Natural killer cell (primary cell): Measurements from ENCODE around the gene WDR77. TPM values are rescaled to one million over a fixed set of nuclear protein-coding genes. Genes with fewer than 3 reads are reported as not detected.

ENCODE experiments used
- ATAC-seq, 3 donors: fragments of 150-1000 bp in 2 of 3; fragments of 200-7000 bp in 1 of 3; cut with Tn5 transposase; 1 replicate in 1 of 3; 2 replicates in 2 of 3; pipeline ENCODE4 v1.10.0; 2021; ENCODE audit warnings: mild to moderate bottlenecking in 2 of 3, moderate library complexity in 2 of 3
- DNase-seq, 2 donors: peaks; one replicate each; pipeline versions ENCODE4 v3.0.0 to v3.0.0-alpha.2; 2013 to 2021; ENCODE audit warnings: mixed read lengths in 1 of 2
- H3K27ac ChIP-seq: one replicate; pipeline ENCODE4 v1.5.1; 2013; ENCODE audit warnings: mild to moderate bottlenecking, low read length
- H3K27me3 ChIP-seq: one replicate; pipeline ENCODE4 v1.6.1; 2013; ENCODE audit warnings: low read length; ENCODE audit not compliant: control insufficient read depth, insufficient read depth
- H3K36me3 ChIP-seq: one replicate; pipeline ENCODE4 v1.6.1; 2013; ENCODE audit warnings: low read length; ENCODE audit not compliant: control insufficient read depth, insufficient read depth
- H3K4me1 ChIP-seq: one replicate; pipeline ENCODE4 v1.6.1; 2013; ENCODE audit warnings: low read length; ENCODE audit not compliant: control insufficient read depth, insufficient read depth
- H3K4me3 ChIP-seq: one replicate; pipeline ENCODE4 v1.5.1; 2013; ENCODE audit warnings: low read length
- H3K9me3 ChIP-seq: one replicate; pipeline ENCODE4 v1.6.1; 2013; ENCODE audit warnings: low read length; ENCODE audit not compliant: control insufficient read depth, insufficient read depth
- H3K27ac Mint-ChIP-seq, 2 donors: one replicate each; pipeline ENCODE4 v1.8.0; 2022; ENCODE audit warnings: mild to moderate bottlenecking in 2 of 2, mixed read lengths in 2 of 2, moderate library complexity in 1 of 2
- H3K27me3 Mint-ChIP-seq, 2 donors: one replicate each; pipeline ENCODE4 v1.8.0; 2022; ENCODE audit warnings: low read depth in 2 of 2, mixed read lengths in 2 of 2
- H3K36me3 Mint-ChIP-seq: one replicate; pipeline ENCODE4 v1.8.0; 2022; ENCODE audit warnings: mixed read lengths
- H3K4me1 Mint-ChIP-seq, 2 donors: one replicate each; pipeline ENCODE4 v1.8.0; 2022; ENCODE audit warnings: mixed read lengths in 2 of 2
- H3K4me3 Mint-ChIP-seq: one replicate; pipeline ENCODE4 v1.8.0; 2022; ENCODE audit warnings: mild to moderate bottlenecking, moderate library complexity, mixed read lengths
- H3K9me3 Mint-ChIP-seq, 2 donors: one replicate each; pipeline ENCODE4 v1.8.0; 2022; ENCODE audit warnings: mixed read lengths in 2 of 2
- WGBS: methylation state at CpG from one replicate; pipeline ENCODE4 v1.1.7; 2013; ENCODE audit warnings: missing lambda C conversion rate; ENCODE audit not compliant: insufficient coverage; 5-methylcytosine and 5-hydroxymethylcytosine counted together
- intact Hi-C: fragments of 100-400 bp; cut with micrococcal nuclease; formaldehyde crosslinking; loops from one replicate; pipeline ENCODE4 v1.14.2; 2022
- total RNA-seq, 4 donors: library from RNA; stranded (reverse); fragments of 120-200 nt in 1 of 4; gene quantifications; one replicate each; pipeline versions ENCODE4 v1.2.3 to v1.2.4, GENCODE V29; 2013 to 2022
- TF ChIP-seq, protein P1 (sequence below): fragments of 200-600 bp; IDR thresholded peaks from one replicate; pipeline ENCODE4 v1.8.0; 2022; ENCODE audit warnings: antibody characterized with exemption

Gene WDR77
- total RNA-seq, 3 donors from 2014 or later (not counting 1 experiment from before 2014, with no cell fraction given), result 15.5 to 20.8 (median 17.8) TPM

DNA sequence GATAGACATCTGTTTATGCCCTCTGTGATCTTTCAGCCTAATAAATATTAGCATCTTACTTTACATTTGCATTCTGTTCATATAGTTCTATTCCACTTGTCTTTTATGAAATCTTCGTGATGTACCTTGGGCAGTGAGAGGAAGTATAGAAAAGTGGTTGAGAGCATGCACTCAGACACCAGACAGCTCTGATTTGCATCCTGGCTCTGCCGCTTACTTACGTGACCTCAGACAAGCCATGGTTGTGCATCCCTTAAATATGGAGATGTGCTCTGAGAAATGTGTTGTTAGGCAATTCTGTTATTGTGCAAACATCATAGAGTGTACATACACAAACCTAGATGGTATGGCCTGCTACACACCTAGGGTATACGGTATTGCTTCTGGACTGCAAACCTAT, 44.5 kb downstream of the WDR77 start:
- ATAC-seq (no peak), DNase-seq (no peak)
- peaks cover 6 to 7% of the 10 kb centered on the region in 2 donors for H3K4me1 Mint-ChIP-seq
- Histone ChIP-seq H3K4me3 (no peak overlapping the region), H3K4me1 (no peaks in the 10 kb centered on the region), H3K27ac (no peak overlapping the region), H3K9me3 (no peaks in the 10 kb centered on the region), H3K36me3 (no peaks in the 10 kb centered on the region), H3K27me3 (no peaks in the 10 kb centered on the region)
- H3K9me3 Mint-ChIP-seq, result no peaks in the 10 kb centered on the region
- TF ChIP-seq, protein P1, sequence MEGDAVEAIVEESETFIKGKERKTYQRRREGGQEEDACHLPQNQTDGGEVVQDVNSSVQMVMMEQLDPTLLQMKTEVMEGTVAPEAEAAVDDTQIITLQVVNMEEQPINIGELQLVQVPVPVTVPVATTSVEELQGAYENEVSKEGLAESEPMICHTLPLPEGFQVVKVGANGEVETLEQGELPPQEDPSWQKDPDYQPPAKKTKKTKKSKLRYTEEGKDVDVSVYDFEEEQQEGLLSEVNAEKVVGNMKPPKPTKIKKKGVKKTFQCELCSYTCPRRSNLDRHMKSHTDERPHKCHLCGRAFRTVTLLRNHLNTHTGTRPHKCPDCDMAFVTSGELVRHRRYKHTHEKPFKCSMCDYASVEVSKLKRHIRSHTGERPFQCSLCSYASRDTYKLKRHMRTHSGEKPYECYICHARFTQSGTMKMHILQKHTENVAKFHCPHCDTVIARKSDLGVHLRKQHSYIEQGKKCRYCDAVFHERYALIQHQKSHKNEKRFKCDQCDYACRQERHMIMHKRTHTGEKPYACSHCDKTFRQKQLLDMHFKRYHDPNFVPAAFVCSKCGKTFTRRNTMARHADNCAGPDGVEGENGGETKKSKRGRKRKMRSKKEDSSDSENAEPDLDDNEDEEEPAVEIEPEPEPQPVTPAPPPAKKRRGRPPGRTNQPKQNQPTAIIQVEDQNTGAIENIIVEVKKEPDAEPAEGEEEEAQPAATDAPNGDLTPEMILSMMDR, result no peak
- H3K36me3 Mint-ChIP-seq, result no peaks in the 10 kb centered on the region
- peaks cover 20 to 26% of the 10 kb centered on the region in 2 donors for H3K27me3 Mint-ChIP-seq
- H3K27ac Mint-ChIP-seq, result no peak overlapping the region
- WGBS, result 63% methylated on average over 4 of the region's 4 CpGs
- no peak overlapping the region for H3K4me3 Mint-ChIP-seq
- intact Hi-C loops, result loop anchor here (10.0 kb wide), 1 partner anchor 370 kb away; no protein-coding TSS in a partner anchor

DNA sequence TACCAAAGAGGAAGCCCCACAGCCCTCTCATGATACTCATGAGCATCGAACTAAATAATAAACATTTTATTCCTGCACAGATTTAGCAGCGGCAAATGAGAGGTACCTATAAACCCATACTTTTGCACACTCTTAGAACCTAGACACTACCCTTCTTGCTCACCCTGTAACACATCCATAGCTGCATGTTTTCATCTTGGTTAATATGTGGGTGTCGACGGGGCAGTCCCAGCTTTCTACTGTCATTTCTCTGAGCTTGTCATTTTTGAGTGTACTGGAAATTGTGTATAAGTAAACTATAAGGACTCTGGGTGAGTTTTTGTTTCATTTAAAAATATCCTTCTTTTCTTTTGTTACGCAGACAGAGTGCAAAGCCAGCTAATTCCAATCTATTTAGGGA, 47.0 kb downstream of the WDR77 start:
- no peak for ATAC-seq
- Histone ChIP-seq H3K4me1 (no peaks in the 10 kb centered on the region), H3K27me3 (no peaks in the 10 kb centered on the region), H3K9me3 (no peaks in the 10 kb centered on the region), H3K27ac (no peak overlapping the region), H3K4me3 (no peak overlapping the region), H3K36me3 (no peaks in the 10 kb centered on the region)
- TF ChIP-seq, protein P1, result no peak
- no peak overlapping the region for H3K4me3 Mint-ChIP-seq
- intact Hi-C loops, result loop anchor here (10.0 kb wide), 1 partner anchor 367 kb away; no protein-coding TSS in a partner anchor
- no peak overlapping the region for H3K27ac Mint-ChIP-seq
- DNase-seq, result no peak
- peaks cover 18 to 26% of the 10 kb centered on the region in 2 donors for H3K27me3 Mint-ChIP-seq
- no peaks in the 10 kb centered on the region for H3K36me3 Mint-ChIP-seq
- 83% methylated on average over 4 of the region's 5 CpGs for WGBS
- H3K4me1 Mint-ChIP-seq, result peaks cover 6 to 7% of the 10 kb centered on the region in 2 donors
- no peaks in the 10 kb centered on the region for H3K9me3 Mint-ChIP-seq

DNA sequence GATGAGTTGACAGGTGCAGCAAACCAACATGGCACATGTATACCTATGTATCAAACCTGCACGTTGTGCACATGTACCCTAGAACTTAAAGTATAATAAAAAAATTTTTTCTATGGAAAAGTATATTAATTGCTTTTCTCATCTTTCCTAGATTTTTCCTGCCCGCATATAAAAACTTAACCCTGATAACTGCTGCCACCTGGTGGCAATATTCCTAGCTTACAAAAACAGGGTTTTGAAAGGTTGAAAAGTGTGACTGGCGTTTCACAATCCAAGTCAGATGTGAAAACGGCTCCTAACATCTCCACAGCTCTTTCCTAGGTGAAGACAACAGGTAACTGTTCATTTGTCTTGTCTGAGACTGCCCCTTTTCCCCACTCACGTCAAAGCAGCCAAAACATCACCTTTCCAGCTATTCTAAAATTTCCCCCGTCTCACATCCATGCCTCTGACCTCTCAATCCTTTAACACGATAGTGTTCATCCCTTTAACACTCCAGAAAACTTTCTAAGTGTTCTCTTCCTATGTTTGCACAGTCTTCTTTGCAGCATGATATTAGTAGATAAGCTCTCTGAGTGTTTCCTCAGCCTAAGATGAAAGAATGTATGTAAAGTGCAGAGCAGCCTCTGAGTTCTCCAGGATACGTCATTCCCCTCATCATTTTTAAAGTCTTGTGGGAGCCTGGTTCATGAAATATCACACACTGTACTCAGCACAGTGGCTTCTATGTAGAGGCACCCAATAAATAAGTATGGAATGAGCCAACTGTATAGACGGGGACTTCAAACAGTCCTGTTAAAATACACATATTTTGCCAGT, 49.1 kb downstream of the WDR77 start:
- intact Hi-C loops, result loop anchor here (1.0 to 10.0 kb wide), 2 partner anchors 177 to 365 kb away; no protein-coding TSS in a partner anchor
- H3K9me3 Mint-ChIP-seq, result no peaks in the 10 kb centered on the region
- Histone ChIP-seq H3K4me3 (no peak overlapping the region), H3K36me3 (no peaks in the 10 kb centered on the region), H3K27ac (no peak overlapping the region), H3K4me1 (no peaks in the 10 kb centered on the region), H3K27me3 (no peaks in the 10 kb centered on the region), H3K9me3 (no peaks in the 10 kb centered on the region)
- ATAC-seq (peak in 1 of 3 donors; percentile 31), DNase-seq (peak; percentile 21 to 73)
- 48% methylated on average over 8 of the region's 9 CpGs for WGBS
- no peak overlapping the region for H3K4me3 Mint-ChIP-seq
- TF ChIP-seq, protein P1, result peak; percentile 73
- peaks cover 6 to 7% of the 10 kb centered on the region in 2 donors for H3K4me1 Mint-ChIP-seq
- H3K27me3 Mint-ChIP-seq, result peaks cover 18 to 20% of the 10 kb centered on the region in 2 donors
- no peak overlapping the region for H3K27ac Mint-ChIP-seq
- no peaks in the 10 kb centered on the region for H3K36me3 Mint-ChIP-seq
